Measurements from ENCODE around the gene TM4SF5. TPM values are rescaled to one million over a fixed set of nuclear protein-coding genes. Genes with fewer than 3 reads are reported as not detected.

The TM4SF5 gene
- total and polyA plus RNA-seq, 2 of the 8 experiments (the other 6 are each of a cell fraction or from before 2014, with no cell fraction given): not detected

DNA sequence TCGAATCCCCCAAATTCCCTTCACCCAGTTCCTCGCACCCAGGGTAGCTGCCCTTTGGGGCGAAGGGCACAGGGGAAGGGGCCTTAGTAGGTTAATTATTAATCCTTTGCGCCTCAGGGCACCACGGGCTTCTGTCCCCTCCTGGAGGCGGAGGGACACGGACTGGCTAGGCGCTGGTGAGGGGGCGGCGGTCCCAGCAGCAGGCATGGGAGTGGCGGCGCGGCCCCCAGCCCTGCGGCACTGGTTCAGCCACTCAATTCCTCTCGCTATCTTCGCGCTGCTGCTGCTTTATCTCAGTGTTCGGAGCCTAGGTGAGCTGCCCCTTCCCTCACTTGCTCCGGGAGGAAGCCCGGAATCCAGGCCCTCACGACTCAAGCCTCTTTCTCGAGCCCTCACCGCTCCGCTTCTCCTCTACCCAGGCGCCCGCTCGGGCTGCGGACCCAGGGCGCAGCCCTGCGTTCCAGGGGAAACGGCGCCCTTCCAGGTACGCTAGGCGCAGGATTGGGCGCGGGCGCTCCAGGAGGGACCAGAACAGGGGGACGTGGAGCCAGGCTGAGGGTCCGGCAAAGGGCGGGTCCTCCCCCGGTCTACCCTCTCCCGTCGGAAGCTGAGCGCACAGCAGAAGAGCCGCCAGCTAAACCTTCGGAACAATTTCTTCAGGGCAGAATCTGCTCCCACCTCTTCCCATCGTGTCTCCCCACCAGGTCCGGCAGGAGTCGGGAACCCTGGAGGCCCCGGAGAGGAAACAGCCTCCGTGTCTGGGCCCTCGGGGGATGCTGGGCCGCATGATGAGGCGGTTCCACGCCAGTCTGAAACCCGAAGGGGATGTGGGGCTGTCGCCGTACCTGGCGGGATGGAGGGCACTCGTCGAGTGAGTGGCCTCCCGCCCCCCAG lies 17.4 kb downstream of the TM4SF5 start, which contains the start of gene GLTPD2:
Gene GLTPD2, plus strand, starts transcription at position 158 of the 894 bp plus-strand sequence. Its CDS starts 48 bp downstream, at position 206.
- Histone ChIP-seq H3K9me3 (ENCODE audit: insufficient read depth in 2 of 2, low read depth in 1 of 2, low read length in 1 of 2) (no peaks in the 10 kb centered on the region), H3K79me1 (ENCODE audit: low read depth, low read length) (no peaks in the 10 kb centered on the region), H2BK15ac (ENCODE audit: low read length) (no peak within 1 kb of the TSS; the same call in 1 of the 2 replicates), H2BK5ac (ENCODE audit: low read depth, low read length) (no peak within 1 kb of the TSS), H3K36me3 (ENCODE audit: control insufficient read depth in 2 of 4, insufficient read depth in 4 of 4, low read length in 3 of 4) (no peaks in the 10 kb centered on the region), H3K4me3 (ENCODE audit: extremely low read depth in 1 of 4, insufficient read depth in 2 of 4, low read depth in 3 of 4, low read length in 4 of 4) (peak within 1 kb of the TSS; percentile 46 to 74 (median 66)), H3K18ac (ENCODE audit: extremely low read depth, low read length) (peak within 1 kb of the TSS; percentile 78), H2AK5ac (ENCODE audit: low read depth, low read length) (no peak within 1 kb of the TSS), H3K56ac (replicated peaks; ENCODE audit: insufficient read length, low read depth, low read length) (no peak within 1 kb of the TSS), H4K20me1 (replicated peaks in 1 of 2; ENCODE audit: control insufficient read depth in 1 of 2, insufficient read depth in 2 of 2, low read length in 2 of 2) (peaks cover 0 to 2% of the 10 kb centered on the region in 2 experiments), H2BK120ac (replicated peaks; ENCODE audit: low read depth, low read length) (no peak within 1 kb of the TSS), H3K4ac (replicated peaks; ENCODE audit: insufficient read length, low read depth, low read length) (peak within 1 kb of the TSS; percentile 85), H3K23me2 (ENCODE audit: low read depth, low read length) (peaks cover 17% of the 10 kb centered on the region), H3K79me2 (ENCODE audit: control insufficient read depth in 1 of 2, insufficient read depth in 2 of 2, low read length in 2 of 2) (no peaks in the 10 kb centered on the region), H4K8ac (ENCODE audit: extremely low read depth, insufficient read depth, low read length) (peak within 1 kb of the TSS; percentile 89), H3K4me2 (ENCODE audit: insufficient read depth in 1 of 2, low read depth in 2 of 2, low read length in 2 of 2) (peak within 1 kb of the TSS; percentile 70 to 98), H3K9ac (replicated peaks in 1 of 4; ENCODE audit: extremely low read depth in 1 of 4, low read depth in 3 of 4, low read length in 3 of 4) (peak within 1 kb of the TSS in 3 of 4 experiments; percentile 25 to 60 (median 36); a peak in 5 of 7 replicates), H2AFZ (ENCODE audit: low read length) (peak within 1 kb of the TSS; percentile 23; the same call in 1 of the 2 replicates), H4K91ac (replicated peaks; ENCODE audit: insufficient read length, low read length) (peak within 1 kb of the TSS; percentile 61), H4K5ac (ENCODE audit: insufficient read length, low read depth, low read length) (no peak within 1 kb of the TSS), H3K14ac (ENCODE audit: insufficient read length) (no peak within 1 kb of the TSS), H2BK12ac (ENCODE audit: low read depth, low read length) (0 out of 2 replicates have a peak within 1 kb of the TSS, but pooled peaks have one; percentile 9), H2BK20ac (ENCODE audit: low read length) (no peak within 1 kb of the TSS), H3K4me1 (replicated peaks in 1 of 4; ENCODE audit: control insufficient read depth in 3 of 4, insufficient read depth in 4 of 4, low read length in 3 of 4) (peaks cover 0 to 15% (median 8%) of the 10 kb centered on the region in 4 experiments; a peak in 5 of 7 replicates), H3K27me3 (replicated peaks in 1 of 4; ENCODE audit: control insufficient read depth in 3 of 4, extremely low read depth in 1 of 4, insufficient read depth in 3 of 4, low read length in 3 of 4) (peaks cover 3 to 30% (median 17%) of the 10 kb centered on the region in 4 experiments), H3K27ac (ENCODE audit: low read depth, low read length) (no peak within 1 kb of the TSS), H3K23ac (ENCODE audit: insufficient read length) (no peak within 1 kb of the TSS)
- FAIRE-seq: no peak
- ChIA-PET CTCF (ENCODE audit: partially characterized antibody) (interaction anchor here (0.8 to 4.8 kb wide), 26 partner anchors 10 to 226 kb away, joined by 3 to 27 read pairs (median 4); partner anchors contain the start of genes PLD2 and TM4SF5), POLR2A (ENCODE audit: partially characterized antibody) (interaction anchor here (0.8 to 3.1 kb wide), 13 partner anchors 14 to 151 kb away, joined by 3 to 15 read pairs (median 4); partner anchors contain the start of genes PLD2, RNF167 and SLC25A11)
- peak in 1 of 2 experiments; percentile 64 for DNase-seq (ENCODE audit: low read depth in 1 of 2, low spot score in 2 of 2)
- WGBS, 2 experiments (ENCODE audit: extremely low coverage in 1 of 2, insufficient coverage in 1 of 2, insufficient read length in 1 of 2, insufficient replicate concordance in 2 of 2, low coverage in 1 of 2, low lambda C conversion rate in 2 of 2, missing lambda C conversion rate in 1 of 2): 7% methylated on average over 53 of the region's 62 CpGs; no CpG with 5 or more reads in 1 of the 2 experiments
- peak; percentile 74 for TF ChIP-seq KDM4A (IDR thresholded peaks at IDR 0.05; ENCODE audit: low read depth, low read length, severe bottlenecking)
- no peak for TF ChIP-seq TCF12 (IDR thresholded peaks at IDR 0.05; ENCODE audit: low read depth, low read length)
- peak; percentile 74 for TF ChIP-seq EZH2 (IDR thresholded peaks at IDR 0.05; ENCODE audit: low read depth, low read length, severe bottlenecking)
- TF ChIP-seq, protein P1, sequence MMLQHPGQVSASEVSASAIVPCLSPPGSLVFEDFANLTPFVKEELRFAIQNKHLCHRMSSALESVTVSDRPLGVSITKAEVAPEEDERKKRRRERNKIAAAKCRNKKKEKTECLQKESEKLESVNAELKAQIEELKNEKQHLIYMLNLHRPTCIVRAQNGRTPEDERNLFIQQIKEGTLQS (IDR thresholded peaks at IDR 0.05; ENCODE audit: insufficient read depth, low read depth, low read length): no peak
- no peak for TF ChIP-seq ASH2L (IDR thresholded peaks at IDR 0.05; ENCODE audit: low read length)
- TF ChIP-seq RNF2 (IDR thresholded peaks at IDR 0.05; ENCODE audit: borderline replicate concordance, low read depth, low read length, missing control alignments, poor library complexity, severe bottlenecking): peak; percentile 38
- TF ChIP-seq SUZ12 (IDR thresholded peaks at IDR 0.05; ENCODE audit: low read length): peak; percentile 63
- TF ChIP-seq RFX5 (IDR thresholded peaks at IDR 0.05; ENCODE audit: borderline replicate concordance, low read depth, low read length): no peak
- no peak for TF ChIP-seq POLR2A (IDR thresholded peaks at IDR 0.05; ENCODE audit: control extremely low read depth in 1 of 2, low read depth in 2 of 2, low read length in 2 of 2)
